Stimulated activated CD4-positive, alpha-beta T cell treated with anti-CD3 and anti-CD28 coated beads, TNF-alpha, amount 100 ng/mL, for 4 hours (primary cell): ENCODE measurements around the gene KNSTRN.
A peak's percentile ranks its signal among the peaks of the same experiment; 100 is the strongest.

ENCODE experiments used
- DNase-seq, 3 experiments: peaks; one replicate each; pipeline ENCODE4 v3.0.0-alpha.2; 2020; ENCODE audit warnings: low read depth in 3 of 3

Gene KNSTRN

GRCh38 chr15:40345867-40346578 lies 36.5 kb upstream of the KNSTRN start:
- no peak for DNase-seq

DNA sequence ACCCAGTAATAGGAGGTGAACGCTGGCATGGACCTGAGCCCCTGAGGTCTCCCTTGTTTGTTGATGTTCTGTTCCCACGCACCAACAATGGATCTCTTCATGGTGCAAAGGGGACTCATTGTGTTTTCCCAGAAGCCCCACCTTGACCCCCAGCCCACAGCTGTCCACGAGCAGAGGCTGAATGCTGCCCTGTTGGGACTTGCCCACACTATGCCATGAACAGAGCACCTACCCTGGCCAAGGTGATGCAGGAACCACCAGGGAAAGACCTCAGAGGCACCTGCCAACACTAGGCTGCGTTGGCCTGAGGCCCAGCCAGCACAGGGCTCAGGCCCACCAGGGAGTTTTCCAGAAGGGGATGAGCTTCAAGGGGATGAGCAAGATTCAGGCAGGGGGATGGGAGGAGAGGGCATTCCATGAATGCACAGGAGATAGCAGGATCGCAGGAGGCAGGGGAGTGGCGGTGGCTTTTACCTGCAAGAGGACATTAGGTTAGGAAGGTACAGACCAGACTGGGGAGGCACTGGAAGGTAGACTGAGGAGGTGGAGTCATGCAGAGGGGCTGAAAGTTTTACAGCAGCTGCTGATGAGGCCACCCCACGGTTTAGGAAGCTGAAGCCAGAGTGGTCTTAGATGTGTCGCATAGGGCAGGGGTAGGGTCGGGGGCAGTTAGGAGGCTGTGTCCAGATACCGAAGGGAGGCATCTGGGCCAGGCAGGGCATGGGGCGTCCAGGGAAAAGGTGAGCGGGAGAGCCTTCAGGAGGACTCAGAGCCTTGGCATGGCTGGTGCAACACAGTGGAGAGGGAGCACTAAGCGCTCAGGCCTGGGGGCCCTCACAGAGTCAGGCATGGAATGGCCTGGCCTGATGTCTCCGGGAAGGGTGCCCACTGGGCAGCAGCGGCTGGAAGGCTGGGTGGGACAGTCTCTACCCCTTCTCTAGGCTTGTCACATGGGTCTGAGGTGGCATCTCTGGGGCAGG lies 35.7 kb upstream of the KNSTRN start:
- DNase-seq, result no peak

GRCh38 chr15:40347559-40348473 lies 34.7 kb upstream of the KNSTRN start:
- DNase-seq, result no peak

DNA sequence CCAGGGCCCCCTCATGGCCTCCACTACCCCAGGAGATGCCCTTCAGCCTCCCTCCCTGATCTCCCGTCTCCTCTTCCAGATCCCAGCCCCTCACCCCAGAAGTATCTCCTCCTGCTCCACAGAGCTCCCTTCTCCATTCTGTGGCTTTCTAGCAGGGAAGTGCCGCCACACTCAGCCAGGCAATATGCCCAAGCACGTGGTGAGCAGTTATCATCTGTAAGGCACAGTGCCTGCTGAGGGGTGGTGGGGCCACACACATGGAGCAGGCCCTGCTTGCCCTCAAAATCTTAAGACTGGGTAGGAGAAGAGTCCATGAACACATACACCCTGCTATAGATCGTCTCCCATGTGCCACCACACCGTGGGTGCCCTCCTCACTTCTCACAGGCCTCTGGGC lies 34.0 kb upstream of the KNSTRN start:
- DNase-seq, result no peak

- DNase-seq, result no peak
Observed at GRCh38 chr15:40349163-40349562, 33.4 kb upstream of the KNSTRN start.

GRCh38 chr15:40352281-40352901 lies 30.1 kb upstream of the KNSTRN start:
- DNase-seq, result no peak

DNA sequence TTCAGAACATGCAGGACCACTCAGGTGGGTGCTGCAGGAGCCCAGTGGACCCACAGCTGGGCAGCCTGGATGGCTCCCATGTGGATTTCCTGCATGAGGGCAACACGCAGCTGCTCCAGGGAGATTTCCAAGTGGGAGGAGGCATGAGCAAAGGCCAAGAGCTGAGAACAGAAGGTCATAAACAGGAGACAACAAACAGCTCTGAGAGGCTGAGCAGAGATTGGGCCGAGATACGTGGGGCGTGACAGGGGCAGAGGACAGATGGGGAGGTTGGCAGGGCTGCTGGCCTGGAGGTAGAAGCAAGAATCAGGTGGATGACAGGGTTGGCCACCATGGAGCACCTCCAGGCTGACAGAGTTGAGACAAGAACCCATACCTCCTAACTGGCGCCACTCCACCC lies 28.8 kb upstream of the KNSTRN start:
- no peak for DNase-seq

- no peak for DNase-seq
Observed at GRCh38 chr15:40354408-40355171, 27.9 kb upstream of the KNSTRN start.

DNA sequence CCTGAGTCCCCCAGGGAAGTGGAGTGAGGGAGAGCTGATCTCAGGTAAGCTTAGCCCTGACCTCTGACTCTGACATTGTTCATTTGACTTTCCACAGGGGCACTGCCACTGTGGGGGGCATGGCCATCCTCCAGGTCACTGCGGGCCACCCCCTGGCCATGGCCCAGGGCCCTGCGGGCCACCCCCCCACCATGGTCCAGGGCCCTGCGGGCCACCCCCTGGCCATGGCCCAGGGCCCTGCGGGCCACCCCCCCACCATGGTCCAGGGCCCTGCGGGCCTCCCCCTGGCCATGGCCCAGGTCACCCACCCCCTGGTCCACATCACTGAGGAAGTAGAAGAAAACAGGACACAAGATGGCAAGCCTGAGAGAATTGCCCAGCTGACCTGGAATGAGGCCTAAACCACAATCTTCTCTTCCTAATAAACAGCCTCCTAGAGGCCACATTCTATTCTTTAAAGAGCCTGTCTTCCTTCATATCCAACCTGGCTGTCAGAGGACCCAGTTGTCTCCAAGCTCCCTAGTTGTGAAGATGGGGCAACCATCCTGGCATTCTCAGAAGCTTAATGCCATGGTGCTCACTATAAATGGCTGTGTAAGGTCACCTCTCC lies 26.4 kb upstream of the KNSTRN start:
- DNase-seq, result no peak

DNA sequence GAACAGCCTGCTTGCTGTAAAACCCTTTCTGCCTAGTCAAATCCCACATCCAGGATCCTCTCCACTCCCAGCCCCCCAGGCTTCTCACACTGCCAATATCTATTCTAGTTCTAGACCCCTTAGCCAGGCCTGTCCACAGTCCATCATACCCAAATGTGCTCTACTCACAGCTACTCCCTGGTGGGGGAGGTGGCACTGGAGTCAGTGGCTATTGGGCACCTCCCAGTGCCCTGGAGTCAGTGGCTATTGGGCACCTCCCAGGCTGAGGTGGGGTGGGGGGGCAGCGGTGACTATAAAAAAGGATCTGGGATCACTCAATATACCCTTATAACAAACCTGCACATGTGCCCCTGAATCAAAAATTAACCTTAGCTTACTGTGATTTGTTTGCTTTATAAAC lies 25.3 kb upstream of the KNSTRN start:
- DNase-seq, result no peak

GRCh38 chr15:40357723-40358470 lies 24.6 kb upstream of the KNSTRN start, which contains the start of gene DISP2:
Gene DISP2, plus strand, starts transcription at chr15:40358219. Its CDS starts 103 bp downstream, at chr15:40358322.
- peak; percentile 79 to 83 (median 81) for DNase-seq

GRCh38 chr15:40358471-40359353 lies 23.8 kb upstream of the KNSTRN start:
- peak in 1 of 3 experiments; percentile 27 for DNase-seq

- no peak for DNase-seq
Observed at GRCh38 chr15:40360015-40360414, 22.5 kb upstream of the KNSTRN start.

DNA sequence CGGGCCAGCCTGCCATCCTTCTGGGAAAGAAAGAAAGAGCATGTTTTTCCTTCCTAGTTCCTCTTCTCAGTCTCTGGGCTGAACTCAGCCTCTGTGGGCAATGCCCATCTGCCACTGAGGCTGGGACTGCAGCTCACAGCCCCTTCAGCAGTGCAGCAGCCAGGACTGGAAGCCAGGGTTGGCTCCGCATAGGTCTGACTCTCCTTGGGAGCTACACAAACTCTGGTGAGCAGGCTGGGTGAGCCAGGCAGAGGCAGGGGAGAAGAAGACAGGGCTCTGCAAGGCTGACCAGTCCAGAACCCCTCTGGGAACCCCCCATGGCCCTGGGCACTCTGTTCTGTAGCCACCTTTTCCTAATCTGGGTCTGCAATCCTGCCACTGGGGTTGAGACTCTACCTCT lies 20.9 kb upstream of the KNSTRN start:
- no peak for DNase-seq

DNA sequence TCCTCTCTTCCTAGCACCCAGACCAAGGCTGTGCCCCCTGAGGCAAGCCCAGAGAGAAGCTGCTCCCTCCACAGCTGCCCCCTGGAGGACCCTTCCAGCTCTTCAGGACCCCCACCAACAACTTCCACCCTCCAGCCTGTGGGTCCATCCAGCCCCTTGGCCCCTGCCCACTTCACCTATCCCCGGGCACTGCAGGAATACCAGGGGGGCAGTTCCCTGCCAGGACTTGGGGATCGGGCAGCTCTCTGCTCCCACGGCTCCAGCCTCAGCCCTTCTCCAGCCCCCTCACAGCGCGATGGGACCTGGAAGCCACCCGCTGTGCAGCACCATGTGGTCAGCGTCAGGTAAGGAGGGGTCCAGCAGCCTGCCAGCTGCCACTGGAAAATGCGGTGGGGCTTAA lies 18.9 kb upstream of the KNSTRN start:
- no peak for DNase-seq

GRCh38 chr15:40364251-40364650 lies 18.3 kb upstream of the KNSTRN start:
- DNase-seq, result no peak

DNA sequence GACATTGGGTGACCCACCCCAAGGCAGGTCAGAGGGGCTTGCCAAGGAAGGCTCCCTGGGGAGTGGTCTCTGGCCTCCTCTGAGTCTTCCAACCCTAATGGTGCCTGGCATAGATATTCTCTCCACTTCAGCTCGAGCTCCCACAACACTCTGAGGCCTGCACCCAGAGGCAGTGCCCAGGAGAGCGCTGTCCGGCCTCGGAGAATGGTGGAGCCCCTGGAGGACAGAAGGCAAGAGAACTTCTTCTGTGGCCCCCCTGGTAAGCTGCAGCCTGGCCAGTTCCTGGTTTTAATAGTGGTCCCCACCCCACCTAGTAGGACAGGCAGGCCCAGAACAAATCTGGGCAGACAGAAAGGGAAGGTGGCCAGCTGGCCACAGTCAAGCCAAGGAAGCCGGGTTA lies 17.5 kb upstream of the KNSTRN start:
- no peak for DNase-seq
